Gastrocnemius medialis (tissue), 4 donors: ENCODE results near the gene EEF1A2.

Experiments
- POLR2A ChIP-seq, 2 donors: fragments of 450-650 bp; IDR thresholded peaks; one replicate each; pipeline ENCODE4 v1.6.1; 2017; ENCODE audit warnings: antibody characterized with exemption in 2 of 2, mild to moderate bottlenecking in 2 of 2, moderate library complexity in 2 of 2
- TF ChIP-seq, protein P1 (sequence below), 5 experiments: fragments of 450-650 bp in 3 of 5; fragments of 200-600 bp in 2 of 5; sonication (generic) in 2 of 5; IDR thresholded peaks in 4 of 5; conservative IDR thresholded peaks in 1 of 5; 1 replicate in 4 of 5; 2 replicates in 1 of 5; pipeline ENCODE4 v1.5.1; 2016 to 2019; ENCODE audit warnings: antibody characterized with exemption in 5 of 5, mild to moderate bottlenecking in 3 of 5, moderate library complexity in 3 of 5

DNA sequence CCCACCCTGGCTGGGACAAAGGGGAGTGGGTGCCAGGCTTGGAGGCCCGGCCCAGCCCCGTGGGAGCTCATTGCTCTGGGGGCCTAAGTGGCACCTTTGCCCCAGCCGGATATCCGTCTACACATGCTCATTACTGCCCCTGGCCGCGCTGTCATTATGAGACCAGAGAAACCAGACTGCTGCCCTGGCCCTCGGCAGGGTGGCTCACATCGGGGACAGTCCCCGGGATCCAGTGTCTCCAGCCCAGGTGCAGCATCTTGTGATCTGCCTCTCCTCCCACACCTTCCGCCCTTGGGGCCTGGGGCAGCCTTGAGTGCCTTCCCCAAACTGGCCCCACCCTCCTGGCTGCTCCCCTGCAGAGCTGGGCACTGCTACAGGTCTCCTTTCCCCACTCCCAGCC is 43.8 kb upstream of the EEF1A2 start:
- TF ChIP-seq, protein P1, sequence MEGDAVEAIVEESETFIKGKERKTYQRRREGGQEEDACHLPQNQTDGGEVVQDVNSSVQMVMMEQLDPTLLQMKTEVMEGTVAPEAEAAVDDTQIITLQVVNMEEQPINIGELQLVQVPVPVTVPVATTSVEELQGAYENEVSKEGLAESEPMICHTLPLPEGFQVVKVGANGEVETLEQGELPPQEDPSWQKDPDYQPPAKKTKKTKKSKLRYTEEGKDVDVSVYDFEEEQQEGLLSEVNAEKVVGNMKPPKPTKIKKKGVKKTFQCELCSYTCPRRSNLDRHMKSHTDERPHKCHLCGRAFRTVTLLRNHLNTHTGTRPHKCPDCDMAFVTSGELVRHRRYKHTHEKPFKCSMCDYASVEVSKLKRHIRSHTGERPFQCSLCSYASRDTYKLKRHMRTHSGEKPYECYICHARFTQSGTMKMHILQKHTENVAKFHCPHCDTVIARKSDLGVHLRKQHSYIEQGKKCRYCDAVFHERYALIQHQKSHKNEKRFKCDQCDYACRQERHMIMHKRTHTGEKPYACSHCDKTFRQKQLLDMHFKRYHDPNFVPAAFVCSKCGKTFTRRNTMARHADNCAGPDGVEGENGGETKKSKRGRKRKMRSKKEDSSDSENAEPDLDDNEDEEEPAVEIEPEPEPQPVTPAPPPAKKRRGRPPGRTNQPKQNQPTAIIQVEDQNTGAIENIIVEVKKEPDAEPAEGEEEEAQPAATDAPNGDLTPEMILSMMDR (IDR thresholded peaks at IDR 0.05 in 4 of 5, conservative IDR thresholded peaks at IDR 0.05 in 1 of 5) = no peak
- no peak for TF ChIP-seq POLR2A (IDR thresholded peaks at IDR 0.05)
